AG04449 (cell line): ENCODE results near the gene THSD4.

Source experiments
- CTCF ChIA-PET: fragments of 350-600 bp; formaldehyde crosslinking; extraction: SDS; loops from one replicate; lab custom pipeline; 2021; ENCODE audit warnings: antibody characterized with exemption; lab: Yijun Ruan, JAX
- POLR2A ChIA-PET: fragments of 400-600, 350-600 bp; formaldehyde crosslinking; extraction: SDS; loops from one replicate; lab custom pipeline; 2020; ENCODE audit warnings: antibody characterized with exemption, inconsistent platforms; lab: Yijun Ruan, JAX
- DNase-seq: peaks from one replicate; pipeline ENCODE4 v3.0.0-alpha.2; 2010; ENCODE audit warnings: low read depth, low spot score
- H3K4me3 ChIP-seq: 2 replicates; pipeline ENCODE4 v1.5.1; 2011; ENCODE audit warnings: low read depth, mild to moderate bottlenecking, control low read depth, low read length
- CTCF ChIP-seq: IDR thresholded peaks from one replicate; pipeline ENCODE4 v1.5.1; 2011; ENCODE audit warnings: mild to moderate bottlenecking, moderate library complexity, low read length, control low read depth, inconsistent platforms; ENCODE audit not compliant: insufficient read depth; ENCODE audit errors: missing control alignments

The THSD4 gene

DNA sequence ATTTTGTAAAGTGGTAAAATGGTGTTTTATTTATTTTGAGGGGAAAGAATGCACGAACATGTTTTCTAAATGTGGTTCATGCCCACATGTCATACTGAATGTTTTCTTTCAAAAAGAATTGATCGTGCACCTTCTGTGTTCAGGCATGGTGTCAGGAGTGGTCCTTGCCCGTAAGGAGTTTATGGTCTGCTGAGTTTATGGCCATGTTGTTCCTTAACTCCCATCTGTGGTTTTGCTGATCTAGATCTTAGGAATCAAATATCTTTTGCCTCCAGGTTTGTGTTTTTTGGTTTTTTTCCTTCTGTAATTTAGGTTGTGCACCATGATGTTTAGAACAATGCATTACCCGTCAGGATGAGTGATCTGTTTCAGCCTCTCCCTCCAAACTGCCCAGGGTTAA, 390.7 kb downstream of the THSD4 start:
- ChIA-PET CTCF (interaction anchor here (0.9 kb wide), 1 partner anchor 70 kb away, joined by 3 read pairs; no protein-coding TSS in a partner anchor), POLR2A (no interaction called here)
- H3K4me3 ChIP-seq, result no peak overlapping the region
- no peak for DNase-seq
- TF ChIP-seq CTCF, result no peak

GRCh38 chr15:71506946-71507345, 391.7 kb downstream of the THSD4 start:
- no peak for TF ChIP-seq CTCF
- no peak overlapping the region for H3K4me3 ChIP-seq
- CTCF ChIA-PET, result interaction anchor here (1.0 to 1.6 kb wide), 4 partner anchors 10 to 58 kb away, joined by 3 to 5 read pairs (median 4); no protein-coding TSS in a partner anchor
- POLR2A ChIA-PET, result no interaction called here
- no peak for DNase-seq

- CTCF ChIA-PET, result interaction anchor here (1.1 to 2.0 kb wide), 4 partner anchors 9 to 235 kb away, joined by 3 to 6 read pairs (median 4); no protein-coding TSS in a partner anchor
- POLR2A ChIA-PET, result no interaction called here
- no peak for DNase-seq
- H3K4me3 ChIP-seq, result no peak overlapping the region
- no peak for TF ChIP-seq CTCF
These were observed 392.9 kb downstream of the THSD4 start for GRCh38 chr15:71508081-71508682.

- no peak overlapping the region for H3K4me3 ChIP-seq
- CTCF ChIA-PET, result interaction anchor here (1.1 to 2.0 kb wide), 2 partner anchors 123 to 234 kb away, joined by 3 to 6 read pairs; no protein-coding TSS in a partner anchor
- POLR2A ChIA-PET, result no interaction called here
- no peak for DNase-seq
- TF ChIP-seq CTCF, result no peak
These were observed 393.9 kb downstream of the THSD4 start for GRCh38 chr15:71509139-71509538.

DNA sequence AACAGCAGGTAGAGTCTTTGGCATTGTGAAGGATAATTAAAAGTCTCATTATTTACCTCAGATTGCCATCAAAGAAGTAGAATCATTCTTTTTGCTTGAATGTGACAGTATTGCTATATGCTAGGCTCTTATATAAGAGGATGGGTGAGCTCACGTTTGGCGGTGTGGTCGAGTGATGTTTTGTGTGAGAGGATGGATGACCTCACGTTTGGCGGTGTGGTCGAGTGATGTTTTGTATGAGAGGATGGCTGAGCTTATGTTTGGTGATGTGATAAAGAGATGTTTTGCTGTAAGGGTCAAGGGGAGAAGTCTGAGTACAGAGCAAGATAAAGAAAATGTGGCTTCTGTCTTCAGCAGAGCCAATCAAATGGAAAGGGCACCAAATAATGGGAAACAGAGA, 395.5 kb downstream of the THSD4 start:
- no peak overlapping the region for H3K4me3 ChIP-seq
- no peak for TF ChIP-seq CTCF
- POLR2A ChIA-PET, result no interaction called here
- CTCF ChIA-PET, result interaction anchor here (1.0 kb wide), 1 partner anchor 395 kb away, joined by 3 read pairs; the partner anchor contains the start of gene THSD4
- DNase-seq, result no peak

- ChIA-PET CTCF (no interaction called here), POLR2A (no interaction called here)
- no peak for DNase-seq
- TF ChIP-seq CTCF, result no peak
- no peak overlapping the region for H3K4me3 ChIP-seq
These were observed 396.8 kb downstream of the THSD4 start for GRCh38 chr15:71511796-71512681.
